ENCODE results near the gene PLEKHH3.
"Not testable (repeated sequence)": the region's sequence is repeated elsewhere in the genome, so short reads cannot be mapped to it uniquely, and the experiment has no call there.

PLEKHH3 gene

GRCh38 chr17:42672038-42672437 is 4.8 kb downstream of the PLEKHH3 start:
- peak; percentile 77 for DNase-seq (ENCODE audit: low spot score)

GRCh38 chr17:42670789-42671657 is 5.8 kb downstream of the PLEKHH3 start:
- DNase-seq (ENCODE audit: low spot score): peak; percentile 72

- peak; percentile 83 for DNase-seq (ENCODE audit: low spot score)
Observed at GRCh38 chr17:42669977-42670788, 6.6 kb downstream of the PLEKHH3 start.

GRCh38 chr17:42669705-42669976 is 7.2 kb downstream of the PLEKHH3 start:
- DNase-seq (ENCODE audit: low spot score): no peak

GRCh38 chr17:42667088-42667951 is 9.5 kb downstream of the PLEKHH3 start:
- no peak for DNase-seq (ENCODE audit: low spot score)

- not testable (repeated sequence) for DNase-seq (ENCODE audit: low spot score)
Observed at GRCh38 chr17:42666126-42666525, 10.7 kb downstream of the PLEKHH3 start.

- DNase-seq (ENCODE audit: low spot score): no peak
Observed at GRCh38 chr17:42665581-42666001, 11.2 kb downstream of the PLEKHH3 start.

GRCh38 chr17:42660692-42661345 is 16.0 kb downstream of the PLEKHH3 start:
- DNase-seq (ENCODE audit: low spot score): no peak

- DNase-seq (ENCODE audit: low spot score): not testable (repeated sequence)
Observed at GRCh38 chr17:42659932-42660274, 16.9 kb downstream of the PLEKHH3 start.

- DNase-seq (ENCODE audit: low spot score): peak; percentile 97
Observed at GRCh38 chr17:42659079-42659931, 17.5 kb downstream of the PLEKHH3 start, which contains the start of gene TUBG2. TSS of gene TUBG2 (plus strand) at chr17:42659284. CDS start at chr17:42659504, 220 bp downstream.

GRCh38 chr17:42657824-42658588 is 18.8 kb downstream of the PLEKHH3 start:
- DNase-seq (ENCODE audit: low spot score): no peak

GRCh38 chr17:42655528-42655927 is 21.3 kb downstream of the PLEKHH3 start:
- no peak for DNase-seq (ENCODE audit: low spot score)

GRCh38 chr17:42653179-42654124 is 23.3 kb downstream of the PLEKHH3 start:
- DNase-seq (ENCODE audit: low spot score): peak; percentile 74

- no peak for DNase-seq (ENCODE audit: low spot score)
Observed at GRCh38 chr17:42651392-42651791, 25.4 kb downstream of the PLEKHH3 start.

- no peak for DNase-seq (ENCODE audit: low spot score)
Observed at GRCh38 chr17:42647778-42648177, 29.0 kb downstream of the PLEKHH3 start.

GRCh38 chr17:42642336-42642735 is 34.5 kb downstream of the PLEKHH3 start:
- DNase-seq (ENCODE audit: low spot score): no peak

GRCh38 chr17:42640121-42640520 is 36.7 kb downstream of the PLEKHH3 start:
- no peak for DNase-seq (ENCODE audit: low spot score)

- DNase-seq (ENCODE audit: low spot score): no peak
Observed at GRCh38 chr17:42639525-42640113, 37.2 kb downstream of the PLEKHH3 start.

Data from ecto neural progenitor cell (in vitro differentiated cells).